CD4-positive, CD25-positive, alpha-beta regulatory T cell (primary cell): Measurements from ENCODE around the gene CCDC178. TPM values are rescaled to one million over a fixed set of nuclear protein-coding genes. Genes with fewer than 3 reads are reported as not detected.
A peak's percentile ranks its signal among the peaks of the same experiment; 100 is the strongest.

ENCODE experiments used
- ATAC-seq, 2 donors: fragments of 150-1000 bp; cut with Tn5 transposase; one replicate each; pipeline ENCODE4 v1.10.0; 2021; ENCODE audit warnings: low read depth in 2 of 2, moderate number of reproducible peaks in 2 of 2, moderate library complexity in 1 of 2
- DNase-seq, 3 donors: peaks; one replicate each; pipeline versions ENCODE4 v3.0.0 to v3.0.0-alpha.2; 2012 to 2022; ENCODE audit warnings: mixed read lengths in 1 of 3
- H3K27ac ChIP-seq: one replicate; pipeline ENCODE4 v1.7.0; 2013; ENCODE audit warnings: mild to moderate bottlenecking, low read length; ENCODE audit not compliant: insufficient read depth, poor library complexity, severe bottlenecking
- H3K27me3 ChIP-seq: one replicate; pipeline ENCODE4 v1.7.0; 2013; ENCODE audit warnings: low read length; ENCODE audit not compliant: control insufficient read depth, insufficient read depth
- H3K36me3 ChIP-seq: one replicate; pipeline ENCODE4 v1.7.0; 2013; ENCODE audit warnings: mild to moderate bottlenecking, low read length, moderate library complexity; ENCODE audit not compliant: control insufficient read depth, insufficient read depth
- H3K4me1 ChIP-seq: 2 replicates; pipeline ENCODE4 v1.7.0; 2013; ENCODE audit warnings: mild to moderate bottlenecking, low read length; ENCODE audit not compliant: insufficient read depth, control insufficient read depth, poor library complexity, severe bottlenecking
- H3K4me3 ChIP-seq: one replicate; pipeline ENCODE4 v1.7.0; 2013; ENCODE audit warnings: low read depth, mild to moderate bottlenecking, low read length, moderate library complexity
- H3K9me3 ChIP-seq, 2 experiments: 1 replicate in 1 of 2; 2 replicates in 1 of 2; pipeline ENCODE4 v1.7.0; 2013; ENCODE audit warnings: low read length in 2 of 2, mild to moderate bottlenecking in 1 of 2, moderate library complexity in 1 of 2; ENCODE audit not compliant: control insufficient read depth in 2 of 2
- H3K27ac Mint-ChIP-seq, 3 donors: one replicate each; pipeline ENCODE4 v1.8.0; 2020 to 2022; ENCODE audit warnings: mild to moderate bottlenecking in 3 of 3, mixed read lengths in 3 of 3, moderate library complexity in 2 of 3
- H3K27me3 Mint-ChIP-seq: one replicate; pipeline ENCODE4 v1.8.0; 2022; ENCODE audit warnings: mild to moderate bottlenecking, mixed read lengths
- H3K36me3 Mint-ChIP-seq: one replicate; pipeline ENCODE4 v1.8.0; 2020; ENCODE audit warnings: mixed read lengths
- H3K4me1 Mint-ChIP-seq, 4 donors: one replicate each; pipeline ENCODE4 v1.8.0; 2020 to 2022; ENCODE audit warnings: mixed read lengths in 4 of 4, mild to moderate bottlenecking in 1 of 4
- H3K4me3 Mint-ChIP-seq, 4 donors: one replicate each; pipeline ENCODE4 v1.8.0; 2020 to 2022; ENCODE audit warnings: mild to moderate bottlenecking in 4 of 4, mixed read lengths in 4 of 4, moderate library complexity in 3 of 4
- H3K9me3 Mint-ChIP-seq, 7 donors: one replicate each; pipeline ENCODE4 v1.8.0; 2020 to 2022; ENCODE audit warnings: mixed read lengths in 7 of 7, mild to moderate bottlenecking in 3 of 7, moderate library complexity in 2 of 7
- polyA plus RNA-seq, 4 donors: library from polyadenylated mRNA; unstranded; fragments of 300-500 nt; fragmentation: Illumina TruSeq; gene quantifications; one replicate each; pipeline ENCODE4 v1.2.3, GENCODE V29; 2021
- total RNA-seq: library from RNA; stranded (reverse); gene quantifications from one replicate; pipeline ENCODE4 v1.2.3, GENCODE V29; 2022

Gene CCDC178
- total and polyA plus RNA-seq, 5 donors from 2014 or later: not detected

- H3K36me3 ChIP-seq: no peaks in the 10 kb centered on the region
- H3K27me3 Mint-ChIP-seq: no peaks in the 10 kb centered on the region
- ATAC-seq: no peak
- H3K4me3 Mint-ChIP-seq: no peak overlapping the region
- H3K4me3 ChIP-seq: no peak overlapping the region
- H3K27ac Mint-ChIP-seq: no peak overlapping the region
- H3K27me3 ChIP-seq: no peaks in the 10 kb centered on the region
- H3K4me1 Mint-ChIP-seq: peaks cover 0 to 5% (median 0%) of the 10 kb centered on the region in 4 donors
- no peak overlapping the region for H3K27ac ChIP-seq
- DNase-seq: no peak
- H3K36me3 Mint-ChIP-seq: no peaks in the 10 kb centered on the region
- no peaks in the 10 kb centered on the region for H3K4me1 ChIP-seq
- H3K9me3 ChIP-seq: no peaks in the 10 kb centered on the region
- peaks cover 4 to 23% (median 13%) of the 10 kb centered on the region in 7 donors for H3K9me3 Mint-ChIP-seq
Measured at GRCh38 chr18:33460681-33461080, 20.2 kb upstream of the CCDC178 start.

- Histone ChIP-seq H3K27me3 (no peaks in the 10 kb centered on the region), H3K9me3 (no peaks in the 10 kb centered on the region), H3K36me3 (no peaks in the 10 kb centered on the region), H3K4me3 (no peak overlapping the region), H3K4me1 (no peaks in the 10 kb centered on the region), H3K27ac (no peak overlapping the region)
- Mint-ChIP-seq H3K27me3 (no peaks in the 10 kb centered on the region), H3K27ac (no peak overlapping the region), H3K4me3 (no peak overlapping the region), H3K9me3 (peaks cover 4 to 29% (median 9%) of the 10 kb centered on the region in 7 donors), H3K4me1 (no peaks in the 10 kb centered on the region), H3K36me3 (no peaks in the 10 kb centered on the region)
- DNase-seq (no peak), ATAC-seq (no peak)
Measured at GRCh38 chr18:33459612-33460011, 19.1 kb upstream of the CCDC178 start.

GRCh38 chr18:33446604-33447003, 6.1 kb upstream of the CCDC178 start:
- no peak for ATAC-seq
- peaks cover 0 to 14% (median 5%) of the 10 kb centered on the region in 7 donors for H3K9me3 Mint-ChIP-seq
- no peak overlapping the region for H3K4me3 Mint-ChIP-seq
- H3K27me3 ChIP-seq: no peaks in the 10 kb centered on the region
- H3K4me1 Mint-ChIP-seq: no peaks in the 10 kb centered on the region
- no peaks in the 10 kb centered on the region for H3K27me3 Mint-ChIP-seq
- H3K4me1 ChIP-seq: no peaks in the 10 kb centered on the region
- no peaks in the 10 kb centered on the region for H3K9me3 ChIP-seq
- no peaks in the 10 kb centered on the region for H3K36me3 Mint-ChIP-seq
- H3K27ac Mint-ChIP-seq: no peak overlapping the region
- no peak overlapping the region for H3K27ac ChIP-seq
- DNase-seq: no peak
- H3K4me3 ChIP-seq: no peak overlapping the region
- H3K36me3 ChIP-seq: no peaks in the 10 kb centered on the region

GRCh38 chr18:33444709-33445108, 4.2 kb upstream of the CCDC178 start:
- no peaks in the 10 kb centered on the region for H3K36me3 ChIP-seq
- no peaks in the 10 kb centered on the region for H3K4me1 ChIP-seq
- Mint-ChIP-seq H3K4me1 (no peaks in the 10 kb centered on the region), H3K4me3 (no peak overlapping the region), H3K36me3 (no peaks in the 10 kb centered on the region), H3K27me3 (no peaks in the 10 kb centered on the region), H3K9me3 (peaks cover 1 to 14% (median 5%) of the 10 kb centered on the region in 7 donors), H3K27ac (no peak overlapping the region)
- ATAC-seq (no peak), DNase-seq (no peak)
- no peak overlapping the region for H3K4me3 ChIP-seq
- H3K27me3 ChIP-seq: no peaks in the 10 kb centered on the region
- H3K9me3 ChIP-seq: peaks cover 0 to 2% of the 10 kb centered on the region in 2 experiments
- no peak overlapping the region for H3K27ac ChIP-seq

- Histone ChIP-seq H3K4me3 (no peak overlapping the region), H3K36me3 (no peaks in the 10 kb centered on the region), H3K4me1 (no peaks in the 10 kb centered on the region), H3K9me3 (peaks cover 0 to 2% of the 10 kb centered on the region in 2 experiments), H3K27me3 (no peaks in the 10 kb centered on the region), H3K27ac (no peak overlapping the region)
- DNase-seq: no peak
- ATAC-seq: no peak
- Mint-ChIP-seq H3K27me3 (no peaks in the 10 kb centered on the region), H3K9me3 (peaks cover 0 to 15% (median 6%) of the 10 kb centered on the region in 7 donors), H3K36me3 (no peaks in the 10 kb centered on the region), H3K27ac (no peak overlapping the region), H3K4me1 (no peaks in the 10 kb centered on the region), H3K4me3 (no peak overlapping the region)
Measured at GRCh38 chr18:33432857-33433256, 7.7 kb downstream of the CCDC178 start.

- H3K4me3 ChIP-seq: no peak overlapping the region
- peaks cover 0 to 5% of the 10 kb centered on the region in 2 experiments for H3K9me3 ChIP-seq
- H3K4me1 ChIP-seq: no peaks in the 10 kb centered on the region
- no peak for DNase-seq
- Mint-ChIP-seq H3K4me1 (no peaks in the 10 kb centered on the region), H3K27me3 (no peaks in the 10 kb centered on the region), H3K9me3 (peaks cover 0 to 19% (median 6%) of the 10 kb centered on the region in 7 donors), H3K27ac (no peak overlapping the region), H3K36me3 (no peaks in the 10 kb centered on the region), H3K4me3 (no peak overlapping the region)
- no peak overlapping the region for H3K27ac ChIP-seq
- H3K36me3 ChIP-seq: no peaks in the 10 kb centered on the region
- no peak for ATAC-seq
- H3K27me3 ChIP-seq: no peaks in the 10 kb centered on the region
Measured at GRCh38 chr18:33427549-33427948, 13.0 kb downstream of the CCDC178 start.

GRCh38 chr18:33424266-33424946, 16.1 kb downstream of the CCDC178 start:
- H3K9me3 ChIP-seq: peaks cover 0 to 5% of the 10 kb centered on the region in 2 experiments
- H3K4me3 ChIP-seq: no peak overlapping the region
- H3K36me3 Mint-ChIP-seq: no peaks in the 10 kb centered on the region
- H3K4me1 Mint-ChIP-seq: no peaks in the 10 kb centered on the region
- no peaks in the 10 kb centered on the region for H3K27me3 Mint-ChIP-seq
- no peak for DNase-seq
- no peak overlapping the region for H3K27ac ChIP-seq
- no peaks in the 10 kb centered on the region for H3K36me3 ChIP-seq
- H3K4me3 Mint-ChIP-seq: no peak overlapping the region
- H3K27me3 ChIP-seq: no peaks in the 10 kb centered on the region
- peak overlapping the region in 1 of 3 donors; percentile 38 for H3K27ac Mint-ChIP-seq
- H3K9me3 Mint-ChIP-seq: peaks cover 0 to 14% (median 8%) of the 10 kb centered on the region in 7 donors
- no peak for ATAC-seq
- no peaks in the 10 kb centered on the region for H3K4me1 ChIP-seq

GRCh38 chr18:33421225-33421624, 19.3 kb downstream of the CCDC178 start:
- Histone ChIP-seq H3K36me3 (no peaks in the 10 kb centered on the region), H3K9me3 (peaks cover 0 to 10% of the 10 kb centered on the region in 2 experiments), H3K27ac (no peak overlapping the region), H3K4me1 (no peaks in the 10 kb centered on the region), H3K27me3 (no peaks in the 10 kb centered on the region), H3K4me3 (no peak overlapping the region)
- H3K27me3 Mint-ChIP-seq: no peaks in the 10 kb centered on the region
- H3K4me1 Mint-ChIP-seq: no peaks in the 10 kb centered on the region
- H3K4me3 Mint-ChIP-seq: no peak overlapping the region
- no peaks in the 10 kb centered on the region for H3K36me3 Mint-ChIP-seq
- DNase-seq (no peak), ATAC-seq (no peak)
- no peak overlapping the region for H3K27ac Mint-ChIP-seq
- H3K9me3 Mint-ChIP-seq: peaks cover 6 to 24% (median 14%) of the 10 kb centered on the region in 7 donors
